HEK293 (cell line): ENCODE results near the gene TNRC6A.

ENCODE experiments used
- ATF2 ChIP-seq: fragments of 450-650 bp; formaldehyde crosslinking; IDR thresholded peaks from 2 replicates; pipeline ENCODE4 v1.5.1; 2016; ENCODE audit warnings: missing biosample characterization, missing genetic modification characterization, low read depth
- CTCF ChIP-seq: fragments of 450-650 bp; formaldehyde crosslinking; IDR thresholded peaks from 2 replicates; pipeline ENCODE4 v1.5.1; 2016; ENCODE audit warnings: missing biosample characterization, missing genetic modification characterization
- EGR2 ChIP-seq: fragments of 450-650 bp; formaldehyde crosslinking; IDR thresholded peaks from 2 replicates; pipeline ENCODE4 v1.5.1; 2016; ENCODE audit warnings: low read depth, missing biosample characterization, missing genetic modification characterization
- YY2 ChIP-seq: fragments of 450-650 bp; formaldehyde crosslinking; IDR thresholded peaks from 2 replicates; pipeline ENCODE4 v1.5.1; 2016; ENCODE audit warnings: missing biosample characterization, missing genetic modification characterization
- ZNF121 ChIP-seq: fragments of 450-650 bp; formaldehyde crosslinking; IDR thresholded peaks from 2 replicates; pipeline ENCODE4 v1.5.1; 2016; ENCODE audit warnings: missing biosample characterization, missing genetic modification characterization
- ZNF133 ChIP-seq: fragments of 450-650 bp; formaldehyde crosslinking; IDR thresholded peaks from 2 replicates; pipeline ENCODE4 v1.5.1; 2016; ENCODE audit warnings: missing biosample characterization, missing genetic modification characterization
- ZNF2 ChIP-seq: fragments of 450-650 bp; formaldehyde crosslinking; IDR thresholded peaks from 2 replicates; pipeline ENCODE4 v1.5.1; 2016; ENCODE audit warnings: missing biosample characterization, missing genetic modification characterization
- ZNF404 ChIP-seq: fragments of 450-650 bp; formaldehyde crosslinking; IDR thresholded peaks from 2 replicates; pipeline ENCODE4 v1.5.1; 2017; ENCODE audit warnings: missing biosample characterization, missing genetic modification characterization
- ZNF596 ChIP-seq: fragments of 450-650 bp; IDR thresholded peaks from 2 replicates; pipeline ENCODE4 v1.5.0; 2018; ENCODE audit warnings: missing biosample characterization, mild to moderate bottlenecking, missing genetic modification characterization, moderate library complexity
- ZNF639 ChIP-seq: fragments of 450-650 bp; formaldehyde crosslinking; IDR thresholded peaks from 2 replicates; pipeline ENCODE4 v1.5.1; 2016; ENCODE audit warnings: missing biosample characterization, missing genetic modification characterization
- ZNF768 ChIP-seq: fragments of 450-650 bp; formaldehyde crosslinking; IDR thresholded peaks from 2 replicates; pipeline ENCODE4 v1.5.1; 2018; ENCODE audit warnings: missing biosample characterization, mild to moderate bottlenecking, missing genetic modification characterization
- ZSCAN30 ChIP-seq: fragments of 450-650 bp; IDR thresholded peaks from 2 replicates; pipeline ENCODE4 v1.5.1; 2018; ENCODE audit warnings: missing biosample characterization, mild to moderate bottlenecking, missing genetic modification characterization, moderate library complexity

- TF ChIP-seq ZSCAN30 (tag by site-specific recombination): no peak
- TF ChIP-seq ZNF639 (tag by site-specific recombination): no peak
- TF ChIP-seq CTCF (tag by site-specific recombination): no peak
- TF ChIP-seq ZNF133: no peak
- no peak for TF ChIP-seq ZNF596 (tag by site-specific recombination)
- TF ChIP-seq YY2: no peak
- TF ChIP-seq ZNF404 (tag by site-specific recombination): no peak
- TF ChIP-seq ZNF2 (tag by site-specific recombination): no peak
- TF ChIP-seq ATF2 (tag by site-specific recombination): no peak
- no peak for TF ChIP-seq ZNF121 (tag by site-specific recombination)
- TF ChIP-seq ZNF768 (tag by site-specific recombination): no peak
- no peak for TF ChIP-seq EGR2 (tag by site-specific recombination)
Measured at GRCh38 chr16:24861461-24861860, 132.0 kb downstream of the TNRC6A start.
